Measurements from ENCODE around the gene LGSN. TPM values are rescaled to one million over a fixed set of nuclear protein-coding genes. Genes with fewer than 3 reads are reported as not detected.
"Not testable (repeated sequence)": the region's sequence is repeated elsewhere in the genome, so short reads cannot be mapped to it uniquely, and the experiment has no call there.

LGSN gene
- total RNA-seq, 3 donors from 2014 or later: 0.05 to 0.14 (median 0.09) TPM

DNA sequence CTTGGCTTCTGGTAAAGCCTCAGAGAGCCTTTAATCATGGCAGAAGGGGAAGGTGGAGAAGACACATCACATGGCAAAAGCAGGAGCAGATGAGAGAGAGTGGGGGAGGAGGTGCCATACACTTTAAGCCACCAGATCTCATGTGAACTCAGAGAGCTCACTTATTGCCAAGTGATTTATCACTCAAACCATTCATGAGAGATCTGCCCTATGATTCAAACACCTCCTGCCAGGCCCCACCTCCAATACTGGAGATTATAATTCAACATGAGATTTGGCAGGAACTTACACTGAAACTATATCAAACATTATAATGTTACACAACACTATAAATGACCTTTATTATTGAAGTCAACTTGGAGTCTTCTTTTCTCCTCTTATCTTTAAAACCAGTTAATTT lies 60.6 kb downstream of the LGSN start:
- TF ChIP-seq CTCF (IDR thresholded peaks at IDR 0.05): no peak
- Histone ChIP-seq H3K36me3 (ENCODE audit: low read depth) (no peaks in the 10 kb centered on the region), H3K4me1 (ENCODE audit: low read depth) (peaks cover 5% of the 10 kb centered on the region), H3K9me3 (no peaks in the 10 kb centered on the region), H3K4me3 (no peak overlapping the region)
- ATAC-seq (peak; percentile 39), DNase-seq (no peak)
- intact Hi-C loops (cut with DNase I, micrococcal nuclease): no loop called here

DNA sequence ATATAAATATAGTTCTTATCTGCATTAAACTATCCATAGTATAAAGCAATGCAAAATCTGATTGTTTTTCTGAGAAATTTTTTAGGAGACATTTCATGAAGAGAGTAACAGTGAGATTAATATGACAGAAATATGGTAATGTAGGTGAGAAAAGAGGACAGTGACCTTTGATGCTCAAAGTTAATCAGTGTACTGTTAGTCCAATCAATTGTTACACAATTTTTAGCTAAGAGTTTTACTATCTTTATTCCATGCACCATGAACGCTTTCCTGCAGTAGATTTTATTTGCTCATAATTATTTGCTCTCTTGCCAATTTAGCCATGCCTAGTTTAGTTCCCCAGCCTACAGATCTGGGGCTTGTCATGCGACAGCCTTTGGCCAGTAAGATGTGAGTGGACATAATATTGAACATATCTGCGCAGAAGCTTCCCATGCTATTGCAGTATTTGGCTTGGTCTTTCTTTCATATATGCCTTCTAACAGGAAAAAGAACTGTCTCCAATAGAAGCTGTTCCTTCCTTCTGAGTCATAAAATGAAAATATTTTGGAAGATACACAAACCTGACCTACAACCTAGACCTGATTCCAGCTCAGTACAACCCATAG lies 69.8 kb downstream of the LGSN start:
- intact Hi-C loops (cut with DNase I, micrococcal nuclease): no loop called here
- H3K4me3 ChIP-seq: no peak overlapping the region
- no peaks in the 10 kb centered on the region for H3K4me1 ChIP-seq (ENCODE audit: low read depth)
- no peaks in the 10 kb centered on the region for H3K36me3 ChIP-seq (ENCODE audit: low read depth)
- no peak for TF ChIP-seq CTCF (IDR thresholded peaks at IDR 0.05)
- DNase-seq (no peak), ATAC-seq (no peak)
- no peaks in the 10 kb centered on the region for H3K9me3 ChIP-seq

GRCh38 chr6:63246581-63246980 lies 73.2 kb downstream of the LGSN start:
- DNase-seq (no peak), ATAC-seq (no peak)
- Histone ChIP-seq H3K9me3 (no peaks in the 10 kb centered on the region), H3K4me3 (no peak overlapping the region), H3K4me1 (ENCODE audit: low read depth) (no peaks in the 10 kb centered on the region), H3K36me3 (ENCODE audit: low read depth) (no peaks in the 10 kb centered on the region)
- intact Hi-C loops (cut with DNase I, micrococcal nuclease): no loop called here
- no peak for TF ChIP-seq CTCF (IDR thresholded peaks at IDR 0.05)

- intact Hi-C loops (cut with DNase I, micrococcal nuclease): no loop called here
- H3K36me3 ChIP-seq (ENCODE audit: low read depth): no peaks in the 10 kb centered on the region
- no peak overlapping the region for H3K4me3 ChIP-seq
- no peaks in the 10 kb centered on the region for H3K9me3 ChIP-seq
- no peak for ATAC-seq
- H3K4me1 ChIP-seq (ENCODE audit: low read depth): no peaks in the 10 kb centered on the region
- no peak for TF ChIP-seq CTCF (IDR thresholded peaks at IDR 0.05)
- no peak for DNase-seq
These were observed 73.9 kb downstream of the LGSN start for GRCh38 chr6:63245909-63246308.

DNA sequence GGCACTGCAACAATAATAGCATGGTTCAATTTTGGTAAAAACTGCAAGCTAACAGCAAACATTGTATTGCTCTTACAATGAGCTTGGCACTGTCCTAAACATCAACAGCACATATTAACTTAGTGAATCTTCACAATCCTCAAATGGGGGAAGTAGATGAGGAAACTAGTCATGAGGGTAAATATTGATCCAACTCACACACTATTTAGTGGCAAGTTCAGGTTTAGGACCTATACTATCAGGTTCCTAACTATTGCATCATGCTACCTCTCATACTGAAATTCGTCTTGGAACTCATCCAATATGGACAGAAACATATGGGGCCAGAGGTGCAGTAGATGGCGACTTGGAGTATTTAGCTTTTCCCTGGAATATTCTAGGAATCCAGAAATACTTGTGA lies 74.4 kb downstream of the LGSN start:
- TF ChIP-seq CTCF (IDR thresholded peaks at IDR 0.05): no peak
- H3K4me1 ChIP-seq (ENCODE audit: low read depth): no peaks in the 10 kb centered on the region
- ATAC-seq: no peak
- H3K4me3 ChIP-seq: no peak overlapping the region
- no peak for DNase-seq
- intact Hi-C loops (cut with DNase I, micrococcal nuclease): no loop called here
- H3K9me3 ChIP-seq: no peaks in the 10 kb centered on the region
- H3K36me3 ChIP-seq (ENCODE audit: low read depth): no peaks in the 10 kb centered on the region

DNA sequence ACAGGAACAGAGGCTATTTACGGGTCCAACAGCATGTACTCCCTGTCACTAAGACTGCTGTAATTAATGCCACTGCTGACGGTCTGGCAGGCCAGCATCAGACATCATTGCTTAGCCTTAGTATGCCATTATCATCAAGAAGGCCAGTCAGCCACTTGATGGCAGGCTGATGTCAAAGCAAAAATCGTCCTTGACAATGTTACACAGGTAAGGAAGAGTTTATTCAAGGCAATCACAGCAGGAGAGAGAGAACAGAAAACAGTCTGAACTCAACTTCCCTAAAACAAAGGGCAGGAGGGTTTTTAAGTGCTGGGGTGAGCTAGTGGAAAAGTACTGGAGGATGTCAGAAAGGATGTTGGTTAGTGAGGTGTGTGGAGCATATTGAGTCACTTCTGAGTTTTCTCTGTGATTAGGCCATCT lies 83.4 kb downstream of the LGSN start:
- no peaks in the 10 kb centered on the region for H3K4me1 ChIP-seq (ENCODE audit: low read depth)
- TF ChIP-seq CTCF (IDR thresholded peaks at IDR 0.05): no peak
- no peaks in the 10 kb centered on the region for H3K36me3 ChIP-seq (ENCODE audit: low read depth)
- DNase-seq: no peak
- no peak for ATAC-seq
- intact Hi-C loops (cut with DNase I, micrococcal nuclease): no loop called here
- H3K4me3 ChIP-seq: no peak overlapping the region
- H3K9me3 ChIP-seq: no peaks in the 10 kb centered on the region

DNA sequence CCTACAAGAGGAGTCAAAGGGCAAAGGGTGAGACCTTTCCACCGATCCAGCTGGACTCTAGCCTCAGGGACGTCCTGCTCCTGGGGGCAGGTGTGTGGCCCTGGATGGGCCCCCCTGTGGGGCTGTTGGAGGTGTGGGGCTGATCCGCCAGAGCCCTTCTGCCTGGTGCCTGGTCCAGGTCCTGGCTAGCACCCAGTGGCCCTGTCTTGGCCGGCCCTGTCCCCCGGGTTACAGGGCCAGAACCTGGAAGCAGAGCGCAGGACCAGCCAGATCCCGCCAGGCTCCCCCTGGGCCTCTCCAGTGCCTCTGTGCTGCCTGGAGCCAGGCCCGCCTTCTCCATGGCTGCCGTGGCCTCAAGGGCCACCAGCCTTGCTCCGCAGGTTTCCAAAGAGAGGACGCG lies 89.3 kb downstream of the LGSN start:
- DNase-seq; H3K36me3 ChIP-seq (ENCODE audit: low read depth); H3K9me3 ChIP-seq; H3K4me3 ChIP-seq; intact Hi-C loops (cut with DNase I, micrococcal nuclease); ATAC-seq; H3K4me1 ChIP-seq (ENCODE audit: low read depth): not testable (repeated sequence)

DNA sequence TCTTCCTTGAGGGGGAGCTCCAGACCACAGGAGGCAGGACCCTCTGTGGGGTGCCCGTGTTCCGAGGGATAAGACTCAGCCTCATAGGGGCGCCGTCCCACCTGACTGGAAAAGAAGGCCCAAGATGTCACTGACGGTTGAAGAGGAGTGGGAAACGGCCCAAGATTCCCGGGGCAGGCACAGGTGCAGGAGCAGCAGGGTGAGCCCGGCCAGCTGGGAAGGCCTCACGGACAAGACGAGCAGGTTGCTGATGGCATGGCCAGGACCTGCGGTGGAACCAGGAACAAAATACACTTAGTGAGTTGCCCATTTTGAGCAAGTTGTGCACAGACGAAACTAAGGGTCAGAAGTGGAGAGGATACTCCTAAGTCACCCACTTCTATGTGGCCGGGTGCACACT lies 89.8 kb downstream of the LGSN start:
- DNase-seq; ATAC-seq; H3K4me1 ChIP-seq (ENCODE audit: low read depth); H3K36me3 ChIP-seq (ENCODE audit: low read depth); H3K4me3 ChIP-seq; H3K9me3 ChIP-seq; intact Hi-C loops (cut with DNase I, micrococcal nuclease): not testable (repeated sequence)
